ENCODE measurements around the gene NR1I3.

DNA sequence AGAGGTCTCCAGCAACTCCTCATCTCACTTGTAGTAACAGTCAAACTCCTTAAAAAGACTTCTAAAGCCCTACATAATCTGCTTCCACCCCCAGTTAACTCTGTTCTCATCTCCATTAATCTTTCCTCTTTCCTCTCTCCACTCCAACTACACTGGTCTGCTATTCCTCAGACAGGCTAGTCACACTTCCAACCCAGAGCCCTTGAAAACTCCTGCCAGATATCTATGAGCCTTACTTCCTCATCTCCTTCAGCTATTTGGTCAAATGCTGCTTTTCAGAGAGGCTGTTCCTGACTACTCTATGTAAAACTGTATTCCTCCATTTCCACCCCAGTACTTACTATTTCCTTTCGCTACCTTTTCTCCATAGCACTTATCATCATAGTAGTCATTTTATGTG lies 45.0 kb upstream of the NR1I3 start:
- TF ChIP-seq, protein P1, sequence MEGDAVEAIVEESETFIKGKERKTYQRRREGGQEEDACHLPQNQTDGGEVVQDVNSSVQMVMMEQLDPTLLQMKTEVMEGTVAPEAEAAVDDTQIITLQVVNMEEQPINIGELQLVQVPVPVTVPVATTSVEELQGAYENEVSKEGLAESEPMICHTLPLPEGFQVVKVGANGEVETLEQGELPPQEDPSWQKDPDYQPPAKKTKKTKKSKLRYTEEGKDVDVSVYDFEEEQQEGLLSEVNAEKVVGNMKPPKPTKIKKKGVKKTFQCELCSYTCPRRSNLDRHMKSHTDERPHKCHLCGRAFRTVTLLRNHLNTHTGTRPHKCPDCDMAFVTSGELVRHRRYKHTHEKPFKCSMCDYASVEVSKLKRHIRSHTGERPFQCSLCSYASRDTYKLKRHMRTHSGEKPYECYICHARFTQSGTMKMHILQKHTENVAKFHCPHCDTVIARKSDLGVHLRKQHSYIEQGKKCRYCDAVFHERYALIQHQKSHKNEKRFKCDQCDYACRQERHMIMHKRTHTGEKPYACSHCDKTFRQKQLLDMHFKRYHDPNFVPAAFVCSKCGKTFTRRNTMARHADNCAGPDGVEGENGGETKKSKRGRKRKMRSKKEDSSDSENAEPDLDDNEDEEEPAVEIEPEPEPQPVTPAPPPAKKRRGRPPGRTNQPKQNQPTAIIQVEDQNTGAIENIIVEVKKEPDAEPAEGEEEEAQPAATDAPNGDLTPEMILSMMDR (IDR thresholded peaks at IDR 0.05): no peak
- no peak for TF ChIP-seq POLR2A (IDR thresholded peaks at IDR 0.05)
